HFF-Myc (cell line): ENCODE measurements around the gene NWD2.

ENCODE experiments used
- DNase-seq: peaks from one replicate; pipeline ENCODE4 v3.0.0-alpha.2; 2011; ENCODE audit warnings: low read depth; ENCODE audit errors: extremely low read depth
- H3K4me3 ChIP-seq: replicated peaks from 2 replicates; pipeline ENCODE4 v1.5.1; 2011; ENCODE audit warnings: low read depth, mild to moderate bottlenecking, control low read depth, low read length
- CTCF ChIP-seq: IDR thresholded peaks from 2 replicates; pipeline ENCODE4 v1.5.1; 2012; ENCODE audit warnings: mild to moderate bottlenecking, low read depth, low read length, control low read depth; ENCODE audit errors: missing control alignments

NWD2 gene

GRCh38 chr4:37243051-37243450 is 1.5 kb upstream of the NWD2 start:
- DNase-seq: no peak
- no peak overlapping the region for H3K4me3 ChIP-seq
- no peak for TF ChIP-seq CTCF

GRCh38 chr4:37243722-37244582 is 591 bp upstream of the NWD2 start:
- no peak overlapping the region for H3K4me3 ChIP-seq
- TF ChIP-seq CTCF: no peak
- no peak for DNase-seq

GRCh38 chr4:37245391-37245954 is 930 bp downstream of the NWD2 start:
- DNase-seq: no peak
- TF ChIP-seq CTCF: no peak
- no peak overlapping the region for H3K4me3 ChIP-seq

GRCh38 chr4:37246891-37247290 is 2.3 kb downstream of the NWD2 start:
- no peak for TF ChIP-seq CTCF
- H3K4me3 ChIP-seq: no peak overlapping the region
- DNase-seq: no peak

GRCh38 chr4:37258221-37258620 is 13.7 kb downstream of the NWD2 start:
- DNase-seq: no peak
- no peak for TF ChIP-seq CTCF
- H3K4me3 ChIP-seq: no peak overlapping the region

GRCh38 chr4:37268319-37268718 is 23.8 kb downstream of the NWD2 start:
- DNase-seq: no peak
- TF ChIP-seq CTCF: no peak
- no peak overlapping the region for H3K4me3 ChIP-seq

GRCh38 chr4:37279121-37279520 is 34.6 kb downstream of the NWD2 start:
- no peak for DNase-seq
- TF ChIP-seq CTCF: no peak
- H3K4me3 ChIP-seq: no peak overlapping the region
